Pancreas (tissue), 10 donors: ENCODE data around the gene RAPGEF4. TPM values are rescaled to one million over a fixed set of nuclear protein-coding genes. Genes with fewer than 3 reads are reported as not detected.

Experiments
- ATAC-seq, 4 donors: fragments of 200-7000 bp; cut with Tn5 transposase; one replicate each; pipeline versions ENCODE4 v1.8.0 to v1.9.1; 2020; ENCODE audit warnings: mild to moderate bottlenecking in 4 of 4, moderate library complexity in 4 of 4
- DNase-seq, 6 donors: peaks; one replicate each; pipeline ENCODE4 v3.0.0-alpha.2; 2020
- FAIRE-seq: peaks from 2 replicates; lab custom pipeline; 2012; peaks lifted over from hg19 to GRCh38; lab: Jason Lieb, UNC
- H3K27ac ChIP-seq, 4 donors: fragments of 200-600 bp; sonication (generic); 1 replicate in 3 of 4; 2 replicates in 1 of 4; pipeline versions ENCODE4 v1.5.0 to v1.8.0; 2020
- H3K27me3 ChIP-seq, 4 donors: fragments of 200-600 bp; one replicate each; pipeline ENCODE4 v1.8.0; 2021
- H3K36me3 ChIP-seq, 3 donors: fragments of 200-600 bp; sonication (generic) in 1 of 3; one replicate each; pipeline versions ENCODE4 v1.5.0 to v1.8.0; 2020 to 2021
- H3K4me1 ChIP-seq, 3 donors: fragments of 200-600 bp; one replicate each; pipeline ENCODE4 v1.8.0; 2021
- H3K4me3 ChIP-seq, 4 donors: fragments of 200-600 bp; sonication (generic) in 2 of 4; one replicate each; pipeline versions ENCODE4 v1.5.0 to v1.8.0; 2020 to 2021
- H3K9me3 ChIP-seq, 4 donors: fragments of 200-600 bp; one replicate each; pipeline ENCODE4 v1.8.0; 2021
- WGBS, 2 donors: extraction: QIAGEN DNeasy Blood & Tissue Kit; methylation state at CpG; one replicate each; pipeline ENCODE4 v1.1.7; 2013; 5-methylcytosine and 5-hydroxymethylcytosine counted together
- intact Hi-C, 3 donors: fragments of 100-400 bp; cut with DNase I; formaldehyde crosslinking; loops; one replicate each; pipeline versions ENCODE4 v1.11.1 to v1.14.2; 2022
- polyA plus RNA-seq, 2 donors: library from polyadenylated mRNA; stranded (reverse); fragments of 200-250 nt; gene quantifications; one replicate each; pipeline ENCODE4 v1.2.3, GENCODE V29; 2013
- total RNA-seq, 6 donors: library from RNA; stranded (reverse); fragmentation: NEBNext Ultra II Directional in 4 of 6; extraction: Animal tissue kit (Norgen Biotek cat#: 25700) in 4 of 6; gene quantifications; one replicate each; pipeline versions ENCODE4 v1.2.1 to v1.2.4, GENCODE V29; 2021 to 2023
- TF ChIP-seq, protein P1 (sequence below), 4 donors: fragments of 200-600 bp; sonication (generic) in 3 of 4; IDR thresholded peaks; one replicate each; pipeline versions ENCODE4 v1.5.0 to v1.8.0; 2021; ENCODE audit warnings: antibody characterized with exemption in 4 of 4
- donor health status: healthy with polysubstance abuse.
- donor health status: DM: no; HTN: no; CAD: no; lungs with moderate emphysema.
- donor health status: DM: no; HTN: no; CAD: no.
- donor health status: control.
- donor health status: control.
- donor health status: Bipolar disorder and iron deficiency.
- donor health status: DM: yes; HTN: yes; CAD: no.
- donor health status: DM: no; HTN: no; CAD: no.
- donor health status: DM: no; HTN: no; CAD: no.
- donor health status: DM: yes; HTN: yes; CAD: no.

The RAPGEF4 gene
- total and polyA plus RNA-seq, 8 donors = 2.1 to 9.0 (median 5.1) TPM

DNA sequence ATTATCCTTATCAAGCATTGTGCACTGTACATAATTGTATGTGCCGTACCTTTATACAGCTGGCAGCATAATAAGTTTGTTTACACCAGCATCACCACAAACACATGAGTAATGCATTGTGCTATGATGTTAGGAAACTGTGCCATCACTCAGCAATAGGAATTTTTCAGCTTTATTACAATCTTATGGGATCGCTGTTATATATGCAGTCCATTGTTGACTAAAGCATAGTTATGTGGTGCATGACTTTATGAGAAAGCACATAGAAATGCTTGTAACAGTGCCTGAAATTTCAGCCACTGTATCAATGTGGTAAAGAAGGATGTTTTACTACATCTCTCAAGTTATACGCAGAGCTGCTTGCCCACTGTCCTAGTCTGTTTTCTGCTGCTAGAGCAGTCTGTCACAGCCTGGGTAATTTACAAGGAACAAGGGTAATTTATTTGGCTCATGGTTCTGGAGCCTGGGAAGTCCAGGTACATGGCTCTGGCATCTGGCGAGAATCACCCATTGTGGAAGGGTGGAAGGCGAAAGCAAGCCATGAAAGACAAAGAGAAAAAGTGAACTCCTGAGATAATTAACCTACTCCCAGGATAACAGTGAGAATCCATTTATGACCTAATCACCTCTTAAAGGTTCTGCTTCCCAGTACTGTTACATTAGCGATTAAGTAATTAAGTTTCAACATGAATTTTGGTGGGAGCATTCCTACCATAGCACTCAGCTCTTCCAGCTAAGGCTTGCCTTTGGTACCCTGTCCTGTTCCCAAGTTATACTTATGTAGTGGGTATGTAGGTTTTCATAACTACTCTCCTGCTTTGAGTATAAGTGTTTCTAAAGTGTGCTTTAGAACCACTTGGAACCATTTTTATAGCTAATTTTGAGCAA lies 344.6 kb downstream of the RAPGEF4 start:
- intact Hi-C loops = no loop called here
- no peak for FAIRE-seq

DNA sequence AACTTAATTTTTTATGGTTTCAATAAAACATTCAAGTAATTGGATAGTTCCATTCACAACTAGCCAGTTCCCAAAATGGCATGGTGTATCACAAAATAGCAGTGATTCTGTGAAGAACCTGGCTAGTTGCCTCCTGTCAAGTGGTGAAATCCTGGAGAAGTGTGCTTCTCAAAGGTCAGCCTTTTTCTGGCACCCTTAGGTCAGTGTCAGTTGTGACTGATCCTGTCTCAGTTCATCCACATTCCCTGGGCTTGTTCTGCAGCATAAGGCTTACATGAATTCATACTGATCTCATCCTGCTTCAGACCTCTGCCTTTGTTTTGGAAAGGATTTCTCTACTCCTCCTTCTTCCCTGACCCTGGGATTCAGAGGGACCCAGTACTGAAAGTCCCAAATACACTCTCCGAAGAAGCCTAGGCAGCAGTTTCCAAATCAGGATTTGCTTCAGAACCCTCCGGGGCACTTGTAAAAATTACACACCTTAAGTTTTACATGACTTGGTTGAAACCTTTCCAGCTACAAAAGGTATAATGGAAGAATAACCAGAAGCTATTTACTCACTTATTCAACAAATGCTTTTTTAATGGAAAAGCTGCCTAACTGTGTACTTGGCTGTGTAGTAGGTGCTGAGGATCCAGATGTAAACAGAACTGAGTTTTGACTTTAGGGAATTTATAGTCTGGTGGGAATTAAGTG lies 351.0 kb downstream of the RAPGEF4 start:
- TF ChIP-seq, protein P1, sequence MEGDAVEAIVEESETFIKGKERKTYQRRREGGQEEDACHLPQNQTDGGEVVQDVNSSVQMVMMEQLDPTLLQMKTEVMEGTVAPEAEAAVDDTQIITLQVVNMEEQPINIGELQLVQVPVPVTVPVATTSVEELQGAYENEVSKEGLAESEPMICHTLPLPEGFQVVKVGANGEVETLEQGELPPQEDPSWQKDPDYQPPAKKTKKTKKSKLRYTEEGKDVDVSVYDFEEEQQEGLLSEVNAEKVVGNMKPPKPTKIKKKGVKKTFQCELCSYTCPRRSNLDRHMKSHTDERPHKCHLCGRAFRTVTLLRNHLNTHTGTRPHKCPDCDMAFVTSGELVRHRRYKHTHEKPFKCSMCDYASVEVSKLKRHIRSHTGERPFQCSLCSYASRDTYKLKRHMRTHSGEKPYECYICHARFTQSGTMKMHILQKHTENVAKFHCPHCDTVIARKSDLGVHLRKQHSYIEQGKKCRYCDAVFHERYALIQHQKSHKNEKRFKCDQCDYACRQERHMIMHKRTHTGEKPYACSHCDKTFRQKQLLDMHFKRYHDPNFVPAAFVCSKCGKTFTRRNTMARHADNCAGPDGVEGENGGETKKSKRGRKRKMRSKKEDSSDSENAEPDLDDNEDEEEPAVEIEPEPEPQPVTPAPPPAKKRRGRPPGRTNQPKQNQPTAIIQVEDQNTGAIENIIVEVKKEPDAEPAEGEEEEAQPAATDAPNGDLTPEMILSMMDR (IDR thresholded peaks at IDR 0.05) = no peak
- Histone ChIP-seq H3K4me3 (no peak overlapping the region), H3K4me1 (peaks cover 0 to 12% (median 0%) of the 10 kb centered on the region in 3 donors), H3K27me3 (no peaks in the 10 kb centered on the region), H3K9me3 (no peaks in the 10 kb centered on the region), H3K36me3 (no peaks in the 10 kb centered on the region), H3K27ac (no peak overlapping the region)
- DNase-seq (no peak), FAIRE-seq (no peak), ATAC-seq (peak in 1 of 4 donors; percentile 13)
- intact Hi-C loops = no loop called here
- 84 to 92% methylated on average over 2 of the region's 2 CpGs for WGBS, 2 donors

More for the DNA sequence above, 344.6 kb downstream of the RAPGEF4 start:
- peaks cover 4 to 17% (median 9%) of the 10 kb centered on the region in 3 donors for H3K4me1 ChIP-seq
- no peaks in the 10 kb centered on the region for H3K27me3 ChIP-seq
- DNase-seq = no peak
- TF ChIP-seq, protein P1 (IDR thresholded peaks at IDR 0.05) = no peak
- 95 to 97% methylated on average over 6 of the region's 6 CpGs for WGBS, 2 donors
- H3K9me3 ChIP-seq = no peaks in the 10 kb centered on the region
- no peak overlapping the region for H3K27ac ChIP-seq
- no peak for ATAC-seq
- H3K36me3 ChIP-seq = no peaks in the 10 kb centered on the region
- H3K4me3 ChIP-seq = no peak overlapping the region

DNA sequence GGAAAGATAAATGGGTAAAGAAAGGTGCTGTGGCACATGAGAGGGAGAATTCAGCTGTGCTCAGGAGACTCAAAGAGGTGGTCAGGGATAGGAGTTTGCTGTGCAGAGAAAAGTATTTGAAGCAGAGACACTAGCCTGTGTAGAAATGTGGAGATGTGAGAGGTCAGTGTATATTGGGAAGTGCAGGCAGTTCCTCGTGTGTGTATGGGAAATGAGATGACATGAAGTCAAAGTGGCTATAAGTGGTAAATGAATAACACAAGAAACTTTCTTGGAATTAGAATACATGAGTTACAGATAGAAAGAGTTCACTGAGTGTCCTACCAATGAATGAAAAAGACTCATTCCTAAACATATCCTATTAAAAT lies 351.6 kb downstream of the RAPGEF4 start:
- ATAC-seq = no peak
- TF ChIP-seq, protein P1 (IDR thresholded peaks at IDR 0.05) = no peak
- DNase-seq = no peak
- no peaks in the 10 kb centered on the region for H3K9me3 ChIP-seq
- H3K36me3 ChIP-seq = no peaks in the 10 kb centered on the region
- no peaks in the 10 kb centered on the region for H3K27me3 ChIP-seq
- intact Hi-C loops = no loop called here
- peaks cover 0 to 12% (median 0%) of the 10 kb centered on the region in 3 donors for H3K4me1 ChIP-seq
- H3K4me3 ChIP-seq = no peak overlapping the region
- 74 to 85% methylated on average over 1 of the region's 1 CpG for WGBS, 2 donors
- FAIRE-seq = no peak
- no peak overlapping the region for H3K27ac ChIP-seq

DNA sequence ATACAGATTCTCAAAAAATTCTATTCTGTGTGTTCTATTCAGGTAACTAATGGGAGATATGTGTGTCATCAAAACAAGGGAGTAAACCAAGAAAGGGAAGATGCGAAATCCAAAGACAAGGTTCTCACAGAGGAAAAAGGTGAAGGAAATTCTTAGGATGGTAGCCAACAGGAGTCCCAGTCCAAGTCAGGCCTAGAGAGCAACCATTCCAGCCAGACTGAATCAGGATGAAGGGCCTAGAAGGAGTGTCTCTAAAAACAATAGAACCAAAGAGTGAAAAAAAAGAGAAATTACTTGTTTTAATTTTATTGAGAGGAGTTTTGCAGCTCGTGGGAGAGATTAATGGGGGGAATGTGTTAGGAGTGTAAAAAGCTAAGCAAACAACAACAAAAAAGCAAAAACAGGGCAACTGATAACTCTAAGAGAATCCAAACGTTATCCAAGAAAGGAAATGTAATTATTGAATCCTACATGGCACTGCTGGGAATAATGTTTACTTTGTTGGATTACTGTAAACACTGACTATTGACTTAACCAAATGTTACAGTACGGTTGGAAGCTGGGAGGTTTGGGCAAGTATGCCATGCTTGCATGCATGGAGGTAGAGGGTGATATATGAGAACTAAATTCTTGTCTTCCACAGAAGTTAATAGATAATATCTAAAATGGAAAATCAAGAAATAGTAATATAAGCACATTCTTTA lies 352.3 kb downstream of the RAPGEF4 start:
- H3K27me3 ChIP-seq = no peaks in the 10 kb centered on the region

More for the DNA sequence above, 352.3 kb downstream of the RAPGEF4 start:
- H3K4me1 ChIP-seq = peaks cover 0 to 12% (median 0%) of the 10 kb centered on the region in 3 donors
- TF ChIP-seq, protein P1 (IDR thresholded peaks at IDR 0.05) = no peak
- FAIRE-seq (no peak), ATAC-seq (peak in 1 of 4 donors; percentile 44), DNase-seq (no peak)
- no peaks in the 10 kb centered on the region for H3K9me3 ChIP-seq
- H3K27ac ChIP-seq = no peak overlapping the region
- WGBS, 2 donors = 60 to 61% methylated on average over 4 of the region's 4 CpGs
- intact Hi-C loops = no loop called here
- no peak overlapping the region for H3K4me3 ChIP-seq
- no peaks in the 10 kb centered on the region for H3K36me3 ChIP-seq
